HG03571 (cell line): Measurements from ENCODE around the gene OR4D11.
A peak's percentile ranks its signal among the peaks of the same experiment; 100 is the strongest.
"Not testable (repeated sequence)": the region's sequence is repeated elsewhere in the genome, so short reads cannot be mapped to it uniquely, and the experiment has no call there.

Experiments used
- ATAC-seq: cut with Tn5 transposase; IDR thresholded peaks from one replicate; pipeline ENCODE4 v1.9.1; 2021; ENCODE audit not compliant: unreplicated experiment

Gene OR4D11

DNA sequence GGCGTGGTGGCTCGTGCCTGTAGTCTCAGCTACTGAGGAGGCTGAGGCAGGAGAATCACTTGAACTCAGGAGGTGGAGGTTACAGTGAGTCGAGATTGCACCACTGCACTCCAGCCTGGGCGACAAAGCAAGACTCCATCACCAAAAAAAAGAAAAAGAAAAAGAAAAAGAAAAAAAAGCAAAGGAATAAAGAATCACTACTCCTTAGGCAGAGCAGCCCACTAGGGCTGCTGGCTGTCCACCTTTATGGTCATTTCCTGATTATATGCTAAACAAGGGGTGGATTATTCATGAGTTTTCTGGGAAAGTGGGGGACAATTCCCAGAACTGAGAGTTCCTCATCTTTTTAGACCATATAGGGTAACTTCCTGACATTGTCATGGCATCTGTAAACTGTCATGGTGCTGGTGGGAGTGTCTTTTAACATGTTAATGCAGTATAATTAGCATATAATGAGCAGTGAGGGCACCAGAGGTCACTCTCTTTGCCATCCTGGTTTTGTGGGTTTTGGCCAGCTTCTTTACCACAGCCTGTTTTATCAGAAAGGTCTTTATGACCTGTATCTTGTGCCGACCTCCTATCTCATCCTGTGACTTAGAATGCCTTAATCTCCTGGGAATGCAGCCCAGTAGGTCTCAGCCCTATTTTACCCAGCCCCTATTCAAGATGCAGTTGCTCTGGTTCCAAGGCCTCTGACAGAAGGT lies 44.4 kb downstream of the OR4D11 start:
- ATAC-seq: not testable (repeated sequence)

DNA sequence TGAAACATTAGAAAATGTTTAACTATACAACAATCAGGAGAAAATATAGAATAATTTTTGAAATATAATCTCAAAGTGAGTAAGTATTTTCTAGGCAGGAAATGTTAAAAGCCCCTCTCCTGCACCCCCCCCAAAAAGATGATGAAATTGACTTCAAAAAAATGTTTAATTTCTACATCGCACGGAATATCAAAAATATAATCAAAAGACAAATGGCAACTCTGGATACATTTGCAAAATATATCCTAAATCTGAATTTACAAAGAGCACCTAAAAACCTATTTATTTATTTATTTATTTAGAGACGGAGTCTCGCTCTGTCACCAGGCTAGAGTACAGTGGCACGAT lies 44.9 kb downstream of the OR4D11 start:
- no peak for ATAC-seq

- ATAC-seq: peak; percentile 92
These were observed 47.0 kb downstream of the OR4D11 start for GRCh38 chr11:59550368-59550841.

DNA sequence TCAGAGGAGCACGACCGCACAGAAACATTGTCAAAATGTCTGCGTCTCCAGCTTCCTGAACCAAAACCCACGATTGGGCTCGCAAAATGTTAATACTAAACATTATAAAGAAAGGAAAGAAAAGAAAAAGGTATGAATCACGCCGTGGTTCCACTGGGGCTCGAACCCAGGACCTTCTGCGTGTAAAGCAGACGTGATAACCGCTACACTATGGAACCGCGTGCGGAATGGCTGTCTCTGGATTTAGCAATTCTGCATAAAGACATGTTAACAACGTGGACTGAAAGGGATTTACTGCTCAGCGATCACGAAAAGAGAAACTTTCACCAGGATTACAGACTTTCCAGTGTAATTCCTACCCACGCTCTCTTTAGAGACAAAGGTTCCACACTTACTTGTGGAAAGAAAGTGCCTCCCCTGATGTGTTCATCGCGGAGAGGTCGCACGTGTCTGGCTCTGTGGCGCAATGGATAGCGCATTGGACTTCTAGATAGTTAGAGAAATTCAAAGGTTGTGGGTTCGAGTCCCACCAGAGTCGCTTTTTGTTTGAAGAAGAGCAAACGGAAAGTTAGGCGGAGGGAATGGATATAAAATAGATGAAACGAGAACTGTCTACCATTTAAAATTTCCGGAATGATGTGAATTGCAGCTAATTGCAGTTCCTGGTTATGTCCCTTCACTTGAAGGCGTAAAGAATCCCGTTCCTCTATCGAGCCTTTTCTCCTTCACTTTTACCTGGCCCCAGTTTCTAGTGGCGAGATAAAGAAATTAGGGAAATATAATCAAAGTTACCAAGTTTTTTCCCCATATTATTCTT lies 47.7 kb downstream of the OR4D11 start:
- no peak for ATAC-seq

DNA sequence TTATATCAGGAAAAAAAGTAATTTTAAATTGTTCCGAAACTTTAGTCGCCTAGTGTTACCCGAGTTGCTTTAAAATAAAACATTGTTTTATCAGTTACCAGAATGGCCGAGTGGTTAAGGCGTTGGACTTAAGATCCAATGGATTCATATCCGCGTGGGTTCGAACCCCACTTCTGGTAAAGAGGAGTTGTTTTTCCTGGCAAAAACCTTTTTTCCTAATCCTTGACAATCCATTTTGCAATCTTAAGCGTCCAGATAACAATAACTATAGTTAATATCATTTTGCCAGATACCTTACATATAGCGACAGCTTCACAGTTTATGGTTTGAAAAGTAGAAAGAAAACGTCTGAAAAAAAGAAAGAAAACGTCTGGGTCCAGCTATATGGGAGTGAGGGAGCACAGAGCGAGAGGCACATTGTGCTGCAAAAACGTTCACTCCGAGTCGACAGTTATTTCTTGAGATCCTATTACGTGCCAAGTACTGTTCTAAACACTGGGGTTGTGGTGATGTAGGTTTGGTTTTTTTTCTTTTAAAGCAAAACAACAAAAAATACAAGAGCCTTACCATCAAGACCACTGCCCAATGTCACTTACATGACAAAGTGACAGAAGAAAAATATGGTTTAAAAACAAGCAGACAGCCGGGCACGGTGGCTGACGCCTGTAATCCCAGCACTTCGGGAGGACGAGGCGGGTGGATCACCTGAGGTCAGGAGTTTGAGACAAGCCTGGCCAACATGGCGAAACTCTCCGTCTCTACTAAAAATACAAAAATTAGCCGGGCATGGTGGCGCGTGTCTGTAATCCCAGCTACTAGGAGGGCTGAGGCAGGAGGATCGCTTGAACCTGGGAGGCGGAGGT lies 48.5 kb downstream of the OR4D11 start:
- no peak for ATAC-seq

DNA sequence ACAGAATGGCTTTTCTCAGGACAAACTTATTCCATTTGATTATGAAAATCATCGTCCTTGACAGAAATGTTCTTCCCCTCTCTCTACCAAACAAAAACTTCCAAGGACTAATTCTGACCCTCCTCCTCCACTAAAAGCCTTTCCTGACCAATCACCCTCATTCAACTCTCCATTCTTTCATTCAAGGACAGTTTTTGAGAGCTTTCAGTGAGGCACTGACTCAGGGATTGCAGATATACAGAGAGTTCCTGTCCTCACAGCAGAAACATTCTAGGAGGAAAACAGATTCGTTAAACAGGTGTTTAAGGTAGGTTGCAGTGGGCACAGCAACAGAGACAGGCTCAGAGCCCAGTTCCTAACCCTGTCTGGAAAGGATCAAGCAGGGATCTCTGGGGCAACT lies 49.5 kb downstream of the OR4D11 start:
- ATAC-seq: no peak

DNA sequence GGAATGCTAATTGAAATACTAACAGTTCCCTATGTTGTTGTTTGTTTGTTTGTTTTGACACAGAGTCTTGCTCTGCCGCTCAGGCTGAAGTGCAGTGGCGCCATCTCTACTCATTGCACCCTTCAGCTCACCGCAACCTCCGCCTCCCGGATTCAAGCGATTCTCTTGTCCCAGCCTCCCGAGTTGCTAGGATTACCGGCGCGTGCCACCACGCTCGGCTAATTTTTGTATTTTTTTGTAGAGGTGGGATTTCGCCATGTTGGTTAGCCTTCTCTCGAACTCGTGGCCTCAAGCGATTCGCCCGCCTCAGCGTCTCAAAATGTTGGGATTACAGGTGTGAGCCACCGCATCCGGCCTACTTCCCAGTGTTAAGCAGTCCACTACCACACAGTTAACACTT lies 49.9 kb downstream of the OR4D11 start:
- no peak for ATAC-seq
